Stomach smooth muscle (tissue), 2 donors: ENCODE results near the gene CARM1.
"Not testable (repeated sequence)": the region's sequence is repeated elsewhere in the genome, so short reads cannot be mapped to it uniquely, and the experiment has no call there.

Source experiments
- H3K27ac ChIP-seq: one replicate; pipeline ENCODE4 v1.7.0; 2013; ENCODE audit warnings: mild to moderate bottlenecking, low read length, inconsistent platforms
- H3K27me3 ChIP-seq, 2 donors: one replicate each; pipeline ENCODE4 v1.7.0; 2013; ENCODE audit warnings: low read length in 2 of 2; ENCODE audit not compliant: insufficient read depth in 2 of 2, control insufficient read depth in 1 of 2
- H3K36me3 ChIP-seq, 2 donors: one replicate each; pipeline ENCODE4 v1.7.0; 2013; ENCODE audit warnings: low read length in 2 of 2; ENCODE audit not compliant: control insufficient read depth in 2 of 2, insufficient read depth in 2 of 2
- H3K4me1 ChIP-seq: one replicate; pipeline ENCODE4 v1.7.0; 2013; ENCODE audit warnings: low read length; ENCODE audit not compliant: control insufficient read depth, insufficient read depth
- H3K4me3 ChIP-seq, 2 donors: one replicate each; pipeline ENCODE4 v1.7.0; 2013; ENCODE audit warnings: low read length in 2 of 2
- H3K9ac ChIP-seq, 2 donors: one replicate each; pipeline ENCODE4 v1.7.0; 2013; ENCODE audit warnings: low read length in 2 of 2, mild to moderate bottlenecking in 1 of 2
- H3K9me3 ChIP-seq, 2 donors: one replicate each; pipeline ENCODE4 v1.7.0; 2013; ENCODE audit warnings: low read length in 2 of 2; ENCODE audit not compliant: control insufficient read depth in 2 of 2
- donor health status: healthy.
- donor health status: Pancreatic carcinoma.

CARM1 gene

GRCh38 chr19:10863107-10863717 is 8.1 kb upstream of the CARM1 start:
- H3K4me1 ChIP-seq, result peaks cover 7% of the 10 kb centered on the region
- no peaks in the 10 kb centered on the region for H3K9me3 ChIP-seq
- H3K9ac ChIP-seq, result no peak overlapping the region
- no peaks in the 10 kb centered on the region for H3K27me3 ChIP-seq
- no peak overlapping the region for H3K4me3 ChIP-seq
- H3K27ac ChIP-seq, result no peak overlapping the region
- no peaks in the 10 kb centered on the region for H3K36me3 ChIP-seq

GRCh38 chr19:10864538-10864899 is 6.8 kb upstream of the CARM1 start:
- no peak overlapping the region for H3K27ac ChIP-seq
- H3K9me3 ChIP-seq, result no peaks in the 10 kb centered on the region
- H3K4me1 ChIP-seq, result peaks cover 7% of the 10 kb centered on the region
- peak overlapping the region; percentile 26 to 64 for H3K9ac ChIP-seq
- no peaks in the 10 kb centered on the region for H3K36me3 ChIP-seq
- no peaks in the 10 kb centered on the region for H3K27me3 ChIP-seq
- H3K4me3 ChIP-seq, result peak overlapping the region in 1 of 2 donors; percentile 49

- H3K27me3 ChIP-seq, result no peaks in the 10 kb centered on the region
- H3K4me1 ChIP-seq, result peaks cover 10% of the 10 kb centered on the region
- H3K36me3 ChIP-seq, result no peaks in the 10 kb centered on the region
- H3K4me3 ChIP-seq, result no peak overlapping the region
- H3K9ac ChIP-seq, result no peak overlapping the region
- no peaks in the 10 kb centered on the region for H3K9me3 ChIP-seq
- no peak overlapping the region for H3K27ac ChIP-seq
Measured at GRCh38 chr19:10866495-10866894, 4.9 kb upstream of the CARM1 start.

GRCh38 chr19:10868872-10869547 is 2.3 kb upstream of the CARM1 start:
- Histone ChIP-seq H3K9me3 (no peaks in the 10 kb centered on the region), H3K27me3 (no peaks in the 10 kb centered on the region), H3K36me3 (no peaks in the 10 kb centered on the region), H3K9ac (no peak overlapping the region), H3K4me1 (peaks cover 18% of the 10 kb centered on the region), H3K27ac (no peak overlapping the region), H3K4me3 (no peak overlapping the region)

GRCh38 chr19:10869872-10870311 is 1.5 kb upstream of the CARM1 start:
- not testable (repeated sequence) for H3K27me3 ChIP-seq, H3K36me3 ChIP-seq, H3K27ac ChIP-seq, H3K9ac ChIP-seq, H3K4me3 ChIP-seq, H3K9me3 ChIP-seq
- peaks cover 13% of the 10 kb centered on the region for H3K4me1 ChIP-seq

- Histone ChIP-seq H3K4me3 (peak overlapping the region; percentile 77 to 80), H3K9ac (peak overlapping the region; percentile 74 to 80), H3K4me1 (peaks cover 14% of the 10 kb centered on the region), H3K36me3 (no peaks in the 10 kb centered on the region), H3K9me3 (no peaks in the 10 kb centered on the region), H3K27me3 (no peaks in the 10 kb centered on the region), H3K27ac (peak overlapping the region; percentile 82)
Measured at GRCh38 chr19:10870501-10870954, 825 bp upstream of the CARM1 start.

- Histone ChIP-seq H3K27me3 (no peaks in the 10 kb centered on the region), H3K9ac (peak overlapping the region; percentile 60 to 78), H3K9me3 (no peaks in the 10 kb centered on the region), H3K27ac (peak overlapping the region; percentile 55), H3K4me1 (peaks cover 19% of the 10 kb centered on the region), H3K36me3 (no peaks in the 10 kb centered on the region), H3K4me3 (peak overlapping the region; percentile 52 to 78)
Measured at GRCh38 chr19:10871711-10872545, 575 bp downstream of the CARM1 start.

- H3K27ac ChIP-seq, result peak overlapping the region; percentile 55
- H3K36me3 ChIP-seq, result no peaks in the 10 kb centered on the region
Measured at GRCh38 chr19:10872546-10873107, 1.3 kb downstream of the CARM1 start.

GRCh38 chr19:10874024-10874423 is 2.7 kb downstream of the CARM1 start:
- Histone ChIP-seq H3K9me3 (no peaks in the 10 kb centered on the region), H3K36me3 (no peaks in the 10 kb centered on the region), H3K4me1 (peaks cover 25% of the 10 kb centered on the region), H3K27ac (no peak overlapping the region), H3K27me3 (no peaks in the 10 kb centered on the region), H3K4me3 (no peak overlapping the region), H3K9ac (no peak overlapping the region)

More at GRCh38 chr19:10872546-10873107, 1.3 kb downstream of the CARM1 start:
- Histone ChIP-seq H3K27me3 (no peaks in the 10 kb centered on the region), H3K4me1 (peaks cover 21% of the 10 kb centered on the region), H3K9ac (peak overlapping the region; percentile 60 to 78), H3K4me3 (peak overlapping the region; percentile 52 to 78), H3K9me3 (no peaks in the 10 kb centered on the region)

- Histone ChIP-seq H3K36me3 (no peaks in the 10 kb centered on the region), H3K4me3 (no peak overlapping the region), H3K9ac (no peak overlapping the region), H3K4me1 (peaks cover 30% of the 10 kb centered on the region), H3K9me3 (no peaks in the 10 kb centered on the region), H3K27me3 (no peaks in the 10 kb centered on the region), H3K27ac (no peak overlapping the region)
Measured at GRCh38 chr19:10876459-10877240, 5.3 kb downstream of the CARM1 start.
